Ammon's horn (tissue), 1 donor: ENCODE results near the gene THADA.
A peak's percentile ranks its signal among the peaks of the same experiment; 100 is the strongest.

Experiments
- DNase-seq: peaks from one replicate; pipeline ENCODE4 v3.0.0-alpha.2; 2016; ENCODE audit warnings: low spot score

Gene THADA

DNA sequence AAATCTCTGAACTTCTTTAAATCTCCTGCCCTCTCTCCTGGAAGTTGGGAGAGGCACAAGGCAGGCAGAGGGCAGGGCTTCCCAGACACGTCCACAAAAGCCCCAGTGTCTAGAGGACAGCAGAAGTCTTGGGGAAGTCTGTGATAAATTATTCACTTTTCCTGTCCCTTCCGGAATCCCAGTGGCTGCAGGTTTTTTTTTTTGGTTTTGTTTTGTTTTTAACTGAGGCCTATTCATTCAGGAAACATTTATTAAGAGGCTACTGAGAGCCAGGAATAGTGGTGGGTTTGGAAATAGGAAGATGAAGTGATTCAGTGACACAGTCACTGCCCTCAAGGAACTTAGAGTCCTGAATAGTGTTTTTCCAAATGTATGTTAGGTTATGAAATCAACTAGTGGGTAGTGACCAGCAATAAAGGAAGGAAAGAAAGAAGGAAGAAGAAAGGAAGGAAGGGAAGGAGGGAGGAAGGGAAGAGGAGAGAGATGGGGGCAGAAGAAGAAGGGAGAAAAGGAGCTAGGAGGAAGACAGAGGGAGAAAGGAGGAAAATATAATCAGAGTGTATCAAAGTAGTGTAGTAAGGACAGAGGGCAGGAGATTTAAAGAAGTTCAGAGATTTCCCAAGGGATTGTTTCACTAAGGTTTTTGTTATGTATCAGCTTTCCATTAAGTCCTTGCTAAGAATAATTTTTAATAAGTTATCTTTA lies 270.6 kb downstream of the THADA start:
- no peak for DNase-seq

DNA sequence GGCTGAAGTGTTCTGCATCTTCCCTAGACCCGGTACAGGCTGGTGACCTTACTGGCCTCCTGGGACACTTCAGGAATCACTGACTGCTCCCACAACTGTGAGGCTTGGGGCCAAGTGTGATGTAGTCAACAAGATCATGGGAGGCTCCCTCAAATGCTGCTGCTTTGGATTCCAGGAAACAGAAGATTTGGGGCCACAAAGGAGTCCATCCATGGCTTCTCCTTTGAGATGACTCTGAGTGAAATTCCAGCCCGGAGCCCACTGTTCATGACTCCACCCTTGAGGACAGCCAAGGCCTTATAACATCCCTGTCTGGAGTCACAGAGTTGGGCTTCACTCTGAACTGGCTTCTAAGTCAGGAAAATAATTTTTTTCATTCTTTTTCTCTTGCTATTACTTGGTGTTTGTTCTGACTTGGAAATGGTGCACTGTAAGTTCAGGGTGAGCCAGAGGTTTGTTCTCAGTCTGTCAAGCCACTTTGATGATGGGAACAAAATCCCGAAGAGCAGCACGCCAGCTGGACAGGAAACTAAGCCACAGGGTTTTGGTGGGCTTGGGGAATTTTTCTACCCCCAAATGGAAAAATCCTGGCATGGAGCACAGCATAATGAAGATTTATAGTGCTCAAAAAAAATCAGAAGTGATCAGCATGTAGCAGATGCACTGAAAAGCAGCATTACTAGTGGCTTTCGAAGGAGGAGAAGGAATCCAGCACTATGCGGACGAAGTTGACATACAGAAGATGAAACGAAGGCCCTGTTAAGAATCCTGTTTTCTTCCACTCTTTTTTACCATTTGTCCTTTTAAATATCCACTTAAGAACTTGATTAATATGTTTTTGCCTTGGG lies 271.4 kb downstream of the THADA start:
- DNase-seq = no peak

DNA sequence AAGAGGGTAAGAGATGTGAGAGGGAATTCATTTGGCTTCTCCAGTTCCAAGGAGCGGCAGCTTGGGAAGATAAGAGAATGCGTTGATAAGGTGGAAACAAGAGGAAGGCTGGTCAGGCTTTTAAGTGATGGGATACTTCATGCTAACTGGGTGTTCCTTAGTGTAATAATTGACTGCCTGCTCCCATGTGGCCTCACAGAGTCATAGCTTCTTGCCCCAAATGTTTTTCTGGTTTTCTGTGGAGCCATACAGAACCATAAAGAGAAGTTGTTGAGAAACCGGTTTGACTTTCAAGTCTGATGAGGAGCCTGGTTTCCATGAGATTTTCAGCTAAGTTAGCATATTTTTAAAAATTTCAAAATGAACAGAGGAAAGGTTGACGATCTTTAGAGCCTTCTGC lies 272.0 kb downstream of the THADA start:
- DNase-seq = no peak

DNA sequence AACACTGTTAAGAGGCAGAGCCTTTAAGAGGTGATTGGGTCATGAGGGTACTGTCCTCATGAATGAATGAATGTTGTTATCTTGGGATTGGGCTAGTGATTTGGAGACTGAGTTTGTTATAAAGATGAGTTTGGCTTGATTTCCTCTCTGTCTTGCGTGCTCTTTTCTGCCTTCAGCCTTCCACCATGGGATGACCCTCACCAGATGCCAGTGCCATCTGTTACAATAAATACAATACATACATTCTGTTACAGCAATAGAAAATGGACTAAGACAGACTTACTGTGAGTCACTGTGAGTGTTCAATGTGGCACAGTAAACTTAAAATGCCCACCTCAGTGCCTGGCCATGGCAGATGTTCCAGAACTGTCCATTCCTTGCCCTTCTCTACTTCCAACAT lies 274.4 kb downstream of the THADA start:
- no peak for DNase-seq

DNA sequence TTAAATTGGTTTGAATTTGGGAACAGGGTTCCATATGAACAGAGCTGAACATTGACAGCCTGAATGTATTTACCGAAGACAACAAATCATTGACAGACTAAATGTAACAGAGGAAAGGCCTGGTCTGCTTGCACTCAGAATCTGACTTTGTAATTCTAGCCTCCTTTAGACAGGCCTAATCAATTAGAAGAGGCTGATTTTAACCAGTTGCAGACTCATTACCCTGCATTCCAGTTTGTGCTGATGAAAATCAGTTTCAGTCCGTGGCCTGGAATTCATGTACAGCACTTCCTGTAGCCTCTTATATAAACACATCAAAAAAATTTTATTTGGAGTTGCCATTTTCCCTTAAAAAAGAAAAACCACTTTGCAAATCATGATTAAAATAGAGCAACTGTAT lies 276.3 kb downstream of the THADA start:
- no peak for DNase-seq

DNA sequence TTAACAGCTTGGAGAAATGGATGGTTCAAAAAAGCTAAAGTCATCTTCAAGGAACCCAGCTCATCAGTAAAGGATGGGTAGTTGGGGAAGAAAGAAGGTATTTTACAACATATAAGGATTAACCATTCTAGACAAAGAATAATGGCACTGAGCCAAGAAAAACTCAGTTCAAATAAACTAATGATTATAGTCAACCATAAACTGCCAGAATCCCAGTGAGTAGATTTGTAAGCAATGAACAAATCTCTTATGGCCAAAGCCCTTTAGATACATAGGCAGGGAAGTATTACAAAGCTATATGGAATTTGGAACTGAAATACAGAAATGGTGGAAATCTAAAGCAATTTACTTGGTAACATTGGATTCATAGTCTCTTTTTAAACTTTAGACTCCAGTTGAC lies 277.0 kb downstream of the THADA start:
- no peak for DNase-seq

DNA sequence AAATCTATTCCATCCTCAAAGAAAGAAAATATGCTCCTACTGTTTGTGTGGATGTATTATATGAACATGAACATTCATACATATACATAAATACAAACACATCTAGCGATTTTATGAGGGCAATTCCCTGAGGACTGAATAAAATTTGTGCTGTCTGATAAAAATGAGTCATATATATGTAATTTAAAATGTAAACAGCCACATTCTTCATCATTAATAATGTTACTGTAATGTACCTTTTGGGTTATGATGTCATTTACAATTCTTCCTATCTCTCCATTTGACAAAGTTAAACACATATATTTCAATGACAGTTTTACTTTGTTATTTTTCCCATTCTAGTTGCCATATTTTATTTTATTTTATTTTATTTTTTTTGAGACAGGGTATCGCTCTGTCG lies 278.2 kb downstream of the THADA start:
- no peak for DNase-seq

DNA sequence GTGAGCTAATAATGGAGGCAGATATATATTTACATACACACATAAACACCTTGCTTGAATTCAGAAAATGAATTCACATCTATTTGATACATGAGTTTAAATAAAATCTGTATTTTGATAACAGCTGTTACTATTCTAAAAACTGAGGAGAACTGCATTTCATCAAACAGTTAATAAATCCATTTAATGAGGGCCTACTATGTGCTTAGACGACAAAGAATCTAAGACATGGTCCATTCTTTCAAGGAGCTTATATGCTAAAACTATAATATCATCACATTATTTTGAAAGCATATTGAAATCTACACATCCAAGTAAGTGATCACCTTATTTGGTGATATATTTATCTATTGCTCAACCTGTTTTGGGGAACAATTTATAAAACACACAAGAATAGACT lies 278.6 kb downstream of the THADA start:
- no peak for DNase-seq

DNA sequence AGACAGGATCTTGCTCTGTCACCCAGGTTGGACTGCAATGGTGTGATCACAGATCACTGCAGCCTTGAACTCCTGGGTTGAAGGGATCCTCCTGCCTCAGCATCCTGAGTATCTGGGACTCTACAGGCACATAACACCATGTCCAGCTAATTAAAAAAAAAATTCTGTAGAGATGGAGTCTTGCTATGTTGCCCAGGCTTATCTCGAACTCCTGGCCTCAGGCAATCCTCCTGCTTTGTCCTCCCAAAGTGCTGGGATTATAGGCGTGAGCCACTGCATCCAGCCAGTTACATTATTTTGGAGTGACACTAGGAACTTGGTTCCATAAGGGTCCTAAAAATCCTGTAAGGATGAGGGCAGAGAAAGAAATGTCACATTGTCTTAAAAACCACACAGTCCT lies 280.4 kb downstream of the THADA start:
- no peak for DNase-seq

DNA sequence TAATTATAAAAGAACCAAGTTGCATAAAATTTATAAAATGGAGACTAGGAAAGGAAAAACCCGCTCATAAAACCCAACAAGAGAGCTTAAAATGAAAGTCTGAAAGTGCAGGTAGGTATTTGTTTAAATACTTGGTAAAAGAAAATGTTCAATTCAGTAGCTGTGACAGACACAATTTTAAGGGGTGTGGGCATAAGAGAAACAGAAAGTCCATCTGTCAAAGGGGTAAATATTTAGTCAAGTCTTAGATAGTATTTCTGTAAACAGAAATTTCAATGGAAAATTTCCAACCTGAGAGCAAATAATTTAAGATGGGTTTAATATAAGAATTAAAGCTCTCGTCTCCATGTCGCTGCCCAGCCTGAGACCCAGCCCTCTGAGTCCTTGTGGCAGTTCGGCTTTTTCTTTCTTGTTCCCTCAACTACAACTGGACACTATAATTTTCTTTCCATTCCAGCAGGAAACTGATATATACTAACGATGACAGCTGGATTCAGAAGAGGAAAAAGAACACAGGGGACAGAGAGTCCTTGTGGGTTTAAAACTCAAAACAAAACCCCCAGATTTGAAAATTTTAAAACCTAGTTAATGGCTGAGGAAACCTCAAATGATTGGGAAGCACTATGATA lies 281.4 kb downstream of the THADA start:
- DNase-seq = no peak

DNA sequence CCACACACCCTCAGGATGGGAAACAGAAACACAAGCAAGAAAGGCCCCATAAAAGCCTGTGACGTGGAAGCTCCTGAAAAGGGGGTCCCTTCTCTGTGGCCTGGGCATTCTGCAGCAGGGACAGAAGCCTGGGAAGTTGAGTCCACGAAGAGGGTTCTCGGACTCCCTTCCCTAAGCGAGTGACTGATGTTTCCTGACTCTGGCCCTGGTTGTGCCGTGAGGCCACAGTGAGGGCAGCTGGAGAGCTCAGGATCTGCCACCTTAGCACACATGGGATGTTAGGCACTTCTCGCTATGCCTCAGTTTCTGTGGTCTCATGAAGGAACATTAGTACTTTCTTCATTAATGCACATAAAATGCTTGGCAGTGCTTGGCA lies 282.2 kb downstream of the THADA start:
- no peak for DNase-seq

DNA sequence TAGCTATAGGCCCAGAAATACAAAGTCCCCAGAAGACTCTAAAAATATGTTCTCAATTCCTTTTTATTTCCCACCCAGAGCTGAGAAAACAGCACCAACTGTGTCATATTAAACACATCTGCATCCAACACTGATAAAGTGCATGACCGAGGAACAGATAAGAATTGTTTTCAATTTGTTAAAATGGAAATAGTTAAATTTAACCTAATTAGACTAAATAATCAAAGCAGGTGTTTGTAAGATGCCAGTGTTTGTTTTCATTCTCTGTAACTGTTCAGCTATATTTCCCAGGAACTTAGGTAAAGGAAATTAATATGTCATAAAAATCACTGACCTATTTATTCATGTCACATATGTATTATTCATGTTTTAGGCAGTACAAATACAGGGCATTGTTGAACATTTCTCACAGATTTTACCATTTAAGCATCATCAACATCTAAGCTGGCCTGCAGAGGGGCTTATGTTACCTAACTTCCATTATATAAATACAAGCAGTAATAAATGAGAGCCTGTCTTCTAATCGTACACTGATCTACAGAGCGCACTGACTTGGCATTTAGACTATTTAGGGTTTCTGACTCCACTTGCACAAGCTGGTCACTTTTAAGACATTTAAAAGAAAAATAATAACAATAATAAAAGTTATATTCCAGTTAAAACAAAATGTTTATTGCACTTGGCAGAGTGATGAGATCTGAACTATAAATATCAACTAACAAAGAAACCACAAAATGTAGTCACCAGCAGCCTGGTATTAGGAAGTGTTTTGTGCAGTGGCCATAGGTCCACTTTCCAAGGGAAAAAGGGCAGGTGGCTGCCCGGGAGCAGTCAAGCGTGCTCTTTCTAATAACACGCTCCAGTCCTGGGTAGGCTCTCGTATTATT lies 282.8 kb downstream of the THADA start:
- no peak for DNase-seq

DNA sequence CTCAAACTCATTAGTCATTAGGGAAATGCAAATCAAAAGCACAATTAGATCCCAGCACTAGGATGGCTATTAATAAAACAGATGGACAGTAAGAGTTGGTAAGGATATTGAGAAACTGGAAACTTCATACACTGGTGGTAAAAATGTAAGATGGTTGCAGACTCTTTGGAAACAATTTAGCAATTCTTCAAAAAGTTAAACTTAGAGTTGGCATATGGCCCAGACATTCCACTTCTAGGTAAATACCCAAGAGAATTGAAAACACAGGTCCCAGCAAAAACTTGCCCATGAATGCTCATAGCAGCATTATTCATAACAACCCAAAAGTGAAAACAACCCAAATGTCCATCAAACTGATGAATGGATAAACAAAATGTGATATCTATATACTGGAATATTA lies 284.6 kb downstream of the THADA start:
- no peak for DNase-seq

DNA sequence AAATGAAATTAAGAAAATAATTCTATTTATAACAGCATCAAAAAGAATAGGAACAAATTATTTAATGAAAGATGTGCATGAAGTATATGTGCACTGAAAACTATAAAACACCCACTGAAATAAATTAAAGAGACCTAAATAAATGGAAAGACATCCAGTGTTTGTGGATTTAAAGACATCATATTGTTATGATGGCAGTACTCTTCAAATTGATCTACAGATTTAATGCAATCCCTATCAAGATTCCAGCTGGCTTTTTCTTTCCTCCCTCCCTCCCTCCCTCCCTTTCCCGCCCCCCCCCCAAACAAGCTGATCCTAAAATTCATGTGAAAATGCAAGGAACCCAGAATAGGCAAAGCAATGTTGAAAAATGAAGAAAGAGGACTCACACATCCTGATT lies 285.9 kb downstream of the THADA start:
- DNase-seq = no peak

DNA sequence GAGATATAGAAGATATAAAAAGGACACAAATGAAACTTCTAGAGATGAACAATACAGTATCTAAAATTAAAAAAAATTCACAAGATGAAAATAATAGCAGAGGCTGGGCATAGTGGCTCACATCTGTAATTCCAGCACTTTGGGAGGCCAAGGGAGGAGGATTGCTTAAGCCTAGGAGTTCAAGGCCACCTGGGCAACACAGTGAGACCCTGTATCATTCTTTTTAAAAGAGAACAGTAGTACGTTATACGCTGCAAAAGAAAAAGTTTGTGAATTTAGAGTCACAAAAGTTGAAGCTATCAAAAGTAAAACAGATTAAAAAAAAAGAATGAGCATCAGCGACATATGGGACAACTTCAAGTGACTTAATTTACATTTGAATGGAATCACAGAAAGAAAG lies 287.9 kb downstream of the THADA start:
- no peak for DNase-seq

DNA sequence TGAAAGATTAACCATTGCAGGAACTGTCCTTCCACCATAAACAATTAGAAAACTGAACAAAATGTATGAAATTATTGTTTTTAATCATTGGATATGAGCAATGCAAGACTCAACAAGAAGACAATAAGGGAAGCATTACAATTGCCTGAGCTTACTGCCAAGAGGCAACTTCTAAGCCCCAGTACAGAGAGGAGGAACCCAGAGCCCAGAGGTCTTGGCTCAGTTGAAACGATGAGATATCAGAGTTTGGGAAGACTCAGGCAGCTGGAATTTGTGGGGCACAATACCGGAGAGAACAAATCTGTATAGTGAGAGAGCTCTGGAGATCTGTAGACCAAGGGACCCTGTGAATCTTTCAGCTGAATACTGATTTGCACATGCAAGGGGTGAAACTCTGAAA lies 288.8 kb downstream of the THADA start:
- no peak for DNase-seq

DNA sequence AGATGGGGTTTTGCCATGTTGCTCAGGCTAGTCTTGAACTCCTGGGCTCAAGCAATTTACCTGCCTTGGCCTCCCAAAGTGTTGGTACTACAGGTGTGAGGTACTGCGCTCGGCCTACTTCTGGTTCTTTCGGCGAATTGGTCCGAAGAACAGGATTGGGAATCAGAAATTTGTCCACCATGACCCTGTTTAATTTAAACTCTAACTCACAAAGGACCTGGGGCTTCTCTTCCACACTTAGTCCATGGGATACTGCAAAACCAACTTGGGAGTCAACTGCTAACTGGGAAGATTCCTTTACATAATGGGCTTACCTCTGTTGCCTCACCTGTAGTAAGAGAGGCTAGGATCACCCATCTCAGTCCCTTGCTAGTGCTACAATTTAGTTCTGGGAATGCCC lies 289.6 kb downstream of the THADA start:
- DNase-seq = no peak

DNA sequence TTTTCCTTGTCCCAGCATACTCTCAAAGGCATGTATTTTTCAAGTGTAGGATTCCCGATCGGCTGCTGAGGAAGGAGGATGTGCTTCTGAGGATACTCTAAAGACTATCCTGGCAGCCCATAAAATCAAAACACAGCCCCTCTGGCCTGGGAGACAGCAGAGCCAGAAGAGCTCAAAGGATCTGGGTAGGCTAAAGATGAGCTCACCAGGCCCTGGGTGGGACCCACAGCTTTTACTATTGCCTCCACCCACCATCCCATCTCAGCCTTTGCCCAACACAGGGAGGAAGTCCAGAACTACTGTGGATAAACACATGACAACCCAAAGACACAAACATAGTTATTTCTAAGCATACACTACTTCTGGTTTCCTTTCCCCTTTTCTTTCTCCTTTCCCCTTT lies 290.3 kb downstream of the THADA start:
- peak; percentile 58 for DNase-seq

DNA sequence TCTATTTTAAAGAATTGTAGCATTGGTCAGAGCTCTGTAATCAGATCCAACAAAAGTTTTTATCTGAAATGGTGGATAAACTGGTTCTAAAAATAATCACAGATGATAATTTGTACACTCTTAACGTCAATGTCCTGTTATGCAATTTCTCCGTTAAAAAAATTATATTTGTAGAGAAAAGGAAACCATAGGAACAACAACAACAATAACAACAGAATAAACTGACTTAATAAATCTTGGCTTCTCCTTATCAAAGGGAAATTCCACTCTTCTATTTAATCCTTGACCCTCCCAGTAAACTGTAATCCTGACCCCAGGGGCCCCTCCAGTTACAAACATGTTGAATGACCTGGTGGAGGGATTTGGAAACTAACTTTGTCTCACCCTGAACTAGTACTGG lies 290.8 kb downstream of the THADA start:
- DNase-seq = no peak

DNA sequence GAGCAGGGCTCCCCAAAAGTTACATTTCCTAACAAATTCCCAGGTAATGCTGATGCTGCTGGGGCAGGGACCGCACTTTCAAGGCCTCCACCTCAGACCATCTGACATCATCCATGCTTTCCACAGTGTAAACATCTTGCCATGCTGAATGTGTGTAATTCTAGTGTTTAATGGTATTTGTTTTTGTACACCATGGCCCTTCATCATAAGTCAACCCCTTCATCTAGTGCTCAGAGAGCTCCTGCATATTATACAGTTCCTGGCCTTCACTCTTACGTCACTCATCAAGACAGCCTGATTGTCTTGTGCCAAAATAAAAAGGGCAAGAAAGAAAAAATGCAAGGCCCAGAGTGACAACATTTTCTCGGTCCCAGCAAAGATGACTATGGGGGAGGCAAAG lies 291.9 kb downstream of the THADA start:
- DNase-seq = no peak

DNA sequence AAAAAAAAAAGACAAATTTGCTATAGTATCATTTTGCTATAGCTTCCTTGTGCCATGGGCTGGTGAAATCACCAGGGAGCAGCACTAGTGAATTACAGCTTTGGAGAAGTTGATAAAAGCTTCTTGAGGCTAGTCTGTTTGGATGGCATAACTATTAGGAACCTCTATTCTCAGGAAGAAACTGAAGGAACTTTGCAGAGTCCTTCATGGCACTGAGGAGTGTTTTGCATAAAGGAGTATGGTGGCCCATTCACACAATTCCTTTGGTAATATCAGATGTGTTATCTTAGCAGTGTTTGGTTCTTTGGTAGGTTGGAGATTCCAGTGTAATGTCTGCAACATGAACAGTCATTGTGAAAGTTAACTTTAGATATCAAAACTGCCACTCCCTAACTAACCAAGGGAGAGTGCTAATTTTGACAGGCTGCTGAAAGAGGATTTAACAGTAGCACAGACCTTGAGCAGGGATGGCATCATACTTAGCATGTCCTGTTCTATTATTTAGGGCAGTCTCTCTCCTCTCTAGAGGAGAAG lies 292.8 kb downstream of the THADA start:
- DNase-seq = no peak
